HG03060 (cell line): Measurements from ENCODE around the gene SLC39A1.

ENCODE experiments used
- ATAC-seq: cut with Tn5 transposase; IDR thresholded peaks from one replicate; pipeline ENCODE4 v1.9.1; 2021; ENCODE audit warnings: low read depth, moderate number of reproducible peaks; ENCODE audit not compliant: unreplicated experiment

SLC39A1 gene

GRCh38 chr1:153954826-153955225, 8.5 kb downstream of the SLC39A1 start:
- ATAC-seq = no peak

GRCh38 chr1:153953859-153954365, 9.4 kb downstream of the SLC39A1 start:
- ATAC-seq = no peak

GRCh38 chr1:153951801-153952200, 11.5 kb downstream of the SLC39A1 start:
- no peak for ATAC-seq

- no peak for ATAC-seq
These were observed 12.2 kb downstream of the SLC39A1 start for GRCh38 chr1:153951183-153951582.

GRCh38 chr1:153946622-153947241, 16.6 kb downstream of the SLC39A1 start, which contains the start of gene DENND4B:
Gene DENND4B, minus strand, starts transcription at chr1:153946718. Its CDS starts 2,344 bp downstream, at chr1:153944374.
- peak; percentile 21 for ATAC-seq

- ATAC-seq = peak; percentile 71
These were observed 17.3 kb downstream of the SLC39A1 start for GRCh38 chr1:153945795-153946621.

GRCh38 chr1:153945131-153945794, 18.1 kb downstream of the SLC39A1 start:
- no peak for ATAC-seq

GRCh38 chr1:153944827-153945117, 18.6 kb downstream of the SLC39A1 start:
- no peak for ATAC-seq

- ATAC-seq = no peak
These were observed 19.1 kb downstream of the SLC39A1 start for GRCh38 chr1:153944005-153944826.

- no peak for ATAC-seq
These were observed 20.4 kb downstream of the SLC39A1 start for GRCh38 chr1:153942766-153943549.

GRCh38 chr1:153941826-153942725, 21.3 kb downstream of the SLC39A1 start:
- ATAC-seq = no peak

- no peak for ATAC-seq
These were observed 22.6 kb downstream of the SLC39A1 start for GRCh38 chr1:153940756-153941155.

- no peak for ATAC-seq
These were observed 23.9 kb downstream of the SLC39A1 start for GRCh38 chr1:153939476-153939875.

- ATAC-seq = no peak
These were observed 24.3 kb downstream of the SLC39A1 start for GRCh38 chr1:153938996-153939395.

GRCh38 chr1:153937331-153937730, 26.0 kb downstream of the SLC39A1 start:
- no peak for ATAC-seq

- no peak for ATAC-seq
These were observed 27.1 kb downstream of the SLC39A1 start for GRCh38 chr1:153936011-153936802.

GRCh38 chr1:153934746-153935145, 28.6 kb downstream of the SLC39A1 start:
- no peak for ATAC-seq

- no peak for ATAC-seq
These were observed 29.4 kb downstream of the SLC39A1 start for GRCh38 chr1:153933955-153934354.
